Raji (cell line): Measurements from ENCODE around the gene DLG2.

ENCODE experiments used
- POLR2A ChIP-seq: IDR thresholded peaks from 2 replicates; pipeline ENCODE4 v1.6.1; 2011; ENCODE audit warnings: low read depth, low read length, control low read depth; ENCODE audit not compliant: insufficient read depth

DLG2 gene

GRCh38 chr11:84751371-84751770 lies 875.8 kb downstream of the DLG2 start:
- no peak for TF ChIP-seq POLR2A

GRCh38 chr11:84747871-84748270 lies 879.3 kb downstream of the DLG2 start:
- no peak for TF ChIP-seq POLR2A

- TF ChIP-seq POLR2A: no peak
Measured at GRCh38 chr11:84740050-84740449, 887.1 kb downstream of the DLG2 start.

GRCh38 chr11:84724256-84724655 lies 902.9 kb downstream of the DLG2 start:
- TF ChIP-seq POLR2A: no peak

GRCh38 chr11:84722583-84723108 lies 904.5 kb downstream of the DLG2 start:
- no peak for TF ChIP-seq POLR2A

- TF ChIP-seq POLR2A: no peak
Measured at GRCh38 chr11:84721561-84721961, 905.6 kb downstream of the DLG2 start.

- TF ChIP-seq POLR2A: no peak
Measured at GRCh38 chr11:84720706-84721402, 906.3 kb downstream of the DLG2 start.

GRCh38 chr11:84719935-84720577 lies 907.1 kb downstream of the DLG2 start:
- no peak for TF ChIP-seq POLR2A

GRCh38 chr11:84714316-84714780 lies 912.8 kb downstream of the DLG2 start:
- no peak for TF ChIP-seq POLR2A

- no peak for TF ChIP-seq POLR2A
Measured at GRCh38 chr11:84691830-84692229, 935.3 kb downstream of the DLG2 start.

- TF ChIP-seq POLR2A: no peak
Measured at GRCh38 chr11:84687433-84687832, 939.7 kb downstream of the DLG2 start.

- TF ChIP-seq POLR2A: no peak
Measured at GRCh38 chr11:84686716-84687115, 940.4 kb downstream of the DLG2 start.

- TF ChIP-seq POLR2A: no peak
Measured at GRCh38 chr11:84685976-84686375, 941.2 kb downstream of the DLG2 start.

- no peak for TF ChIP-seq POLR2A
Measured at GRCh38 chr11:84685149-84685548, 942.0 kb downstream of the DLG2 start.

GRCh38 chr11:84681456-84681855 lies 945.7 kb downstream of the DLG2 start:
- TF ChIP-seq POLR2A: no peak

GRCh38 chr11:84675396-84676025 lies 951.6 kb downstream of the DLG2 start:
- TF ChIP-seq POLR2A: no peak
